ENCODE measurements around the gene SLC16A12. TPM values are rescaled to one million over a fixed set of nuclear protein-coding genes. Genes with fewer than 3 reads are reported as not detected.
A peak's percentile ranks its signal among the peaks of the same experiment; 100 is the strongest.

SLC16A12 gene, protein sequence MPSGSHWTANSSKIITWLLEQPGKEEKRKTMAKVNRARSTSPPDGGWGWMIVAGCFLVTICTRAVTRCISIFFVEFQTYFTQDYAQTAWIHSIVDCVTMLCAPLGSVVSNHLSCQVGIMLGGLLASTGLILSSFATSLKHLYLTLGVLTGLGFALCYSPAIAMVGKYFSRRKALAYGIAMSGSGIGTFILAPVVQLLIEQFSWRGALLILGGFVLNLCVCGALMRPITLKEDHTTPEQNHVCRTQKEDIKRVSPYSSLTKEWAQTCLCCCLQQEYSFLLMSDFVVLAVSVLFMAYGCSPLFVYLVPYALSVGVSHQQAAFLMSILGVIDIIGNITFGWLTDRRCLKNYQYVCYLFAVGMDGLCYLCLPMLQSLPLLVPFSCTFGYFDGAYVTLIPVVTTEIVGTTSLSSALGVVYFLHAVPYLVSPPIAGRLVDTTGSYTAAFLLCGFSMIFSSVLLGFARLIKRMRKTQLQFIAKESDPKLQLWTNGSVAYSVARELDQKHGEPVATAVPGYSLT
- 1.2 and 3.7 TPM in 2 replicates for total RNA-seq

DNA sequence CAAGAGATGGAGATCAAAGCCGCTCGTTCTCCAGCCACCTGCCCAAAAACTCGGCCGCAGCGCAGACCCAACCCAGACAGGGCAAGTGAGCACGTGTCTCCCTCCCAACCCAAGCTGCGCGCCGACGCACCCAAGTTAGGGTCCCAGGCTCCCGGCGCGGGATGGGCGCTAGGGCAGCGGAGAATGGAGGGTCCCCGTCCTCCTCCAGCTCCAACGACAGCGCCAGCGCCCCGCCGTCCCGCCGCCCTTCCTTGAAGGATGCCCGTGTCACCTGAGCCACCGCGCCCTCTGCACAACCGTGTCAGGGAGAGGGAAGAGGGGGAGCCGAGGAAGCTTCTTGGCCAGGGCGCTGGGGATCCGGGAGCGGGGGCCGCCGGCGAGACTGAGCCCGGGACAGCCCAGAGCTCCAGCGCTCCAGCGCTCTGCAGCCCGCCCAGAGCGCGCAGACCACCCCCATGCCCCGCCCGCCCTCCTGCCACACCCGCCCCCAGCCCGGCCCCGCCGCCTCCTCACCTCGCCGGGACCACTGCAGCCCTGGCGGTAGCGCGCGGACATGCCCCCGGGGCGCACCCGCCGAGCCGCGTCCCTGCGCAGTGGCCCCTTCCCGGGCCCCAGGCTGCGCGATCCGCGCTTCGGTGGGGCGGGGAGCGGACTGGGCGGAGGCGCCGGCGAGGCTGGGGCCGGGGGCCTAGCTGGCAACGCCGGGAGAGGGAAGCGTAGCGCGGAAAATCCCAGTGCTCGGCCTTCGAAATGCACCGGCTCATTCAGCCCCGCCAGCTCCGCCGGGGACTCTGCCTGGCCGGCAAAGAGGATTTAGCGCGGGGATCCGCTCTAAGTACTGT, at the start of gene SLC16A12:
Gene SLC16A12, minus strand, starts transcription at position 424 of the 842 bp plus-strand sequence. CDS start 73,016 bp downstream, outside the sequence.
- no peak for DNase-seq (ENCODE audit: low read depth)
- H3K4me3 ChIP-seq (ENCODE audit: low read depth, low read length): peak within 1 kb of the TSS; percentile 64
- TF ChIP-seq CTCF (conservative IDR thresholded peaks at IDR 0.05; ENCODE audit: low read depth, low read length): no peak

DNA sequence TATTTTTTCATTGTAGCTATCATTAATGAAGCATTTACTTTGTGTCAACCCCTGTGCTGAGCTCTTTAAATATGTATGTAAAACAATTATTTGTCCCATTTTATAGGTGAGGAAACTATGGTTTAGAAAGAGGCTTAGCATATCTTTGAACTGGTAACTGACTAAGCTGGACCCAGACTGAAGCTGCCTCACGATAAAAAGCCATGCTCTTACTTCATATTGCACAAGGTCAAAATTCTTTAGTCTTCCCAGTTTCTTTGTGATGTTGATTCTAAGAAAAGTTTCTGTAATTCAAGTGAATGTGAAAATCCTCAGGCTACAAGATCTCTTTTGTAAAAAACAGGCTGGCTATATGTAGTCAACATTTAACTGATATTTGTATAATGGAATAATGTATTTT, 46.6 kb upstream of the SLC16A12 start:
- no peak overlapping the region for H3K4me3 ChIP-seq (ENCODE audit: low read depth, low read length)
- TF ChIP-seq CTCF (conservative IDR thresholded peaks at IDR 0.05; ENCODE audit: low read depth, low read length): no peak
- no peak for DNase-seq (ENCODE audit: low read depth)

- no peak for TF ChIP-seq CTCF (conservative IDR thresholded peaks at IDR 0.05; ENCODE audit: low read depth, low read length)
- H3K4me3 ChIP-seq (ENCODE audit: low read depth, low read length): no peak overlapping the region
- no peak for DNase-seq (ENCODE audit: low read depth)
Measured at GRCh38 chr10:89580243-89580642, 44.8 kb upstream of the SLC16A12 start.

- DNase-seq (ENCODE audit: low read depth): no peak
- H3K4me3 ChIP-seq (ENCODE audit: low read depth, low read length): no peak overlapping the region
- no peak for TF ChIP-seq CTCF (conservative IDR thresholded peaks at IDR 0.05; ENCODE audit: low read depth, low read length)
Measured at GRCh38 chr10:89576696-89577095, 41.3 kb upstream of the SLC16A12 start.

GRCh38 chr10:89576022-89576421, 40.6 kb upstream of the SLC16A12 start:
- DNase-seq (ENCODE audit: low read depth): no peak
- TF ChIP-seq CTCF (conservative IDR thresholded peaks at IDR 0.05; ENCODE audit: low read depth, low read length): no peak
- no peak overlapping the region for H3K4me3 ChIP-seq (ENCODE audit: low read depth, low read length)

- no peak overlapping the region for H3K4me3 ChIP-seq (ENCODE audit: low read depth, low read length)
- TF ChIP-seq CTCF (conservative IDR thresholded peaks at IDR 0.05; ENCODE audit: low read depth, low read length): no peak
- DNase-seq (ENCODE audit: low read depth): no peak
Measured at GRCh38 chr10:89575031-89575430, 39.6 kb upstream of the SLC16A12 start.
